ENCODE measurements around the gene SLC13A3. TPM values are rescaled to one million over a fixed set of nuclear protein-coding genes. Genes with fewer than 3 reads are reported as not detected.

The SLC13A3 gene
- total and polyA plus RNA-seq, 3 donors from 2014 or later: 3.2 to 9.1 (median 4.1) TPM

- DNase-seq: no peak
- WGBS, 2 donors: 75 to 82% methylated on average over 10 to 14 of the region's 14 CpGs
- H3K4me3 ChIP-seq: no peak overlapping the region
- H3K36me3 ChIP-seq (ENCODE audit: low read depth, missing control alignments): no peaks in the 10 kb centered on the region
- H3K27ac ChIP-seq: no peak overlapping the region
- no peaks in the 10 kb centered on the region for H3K9me3 ChIP-seq
- H3K27me3 ChIP-seq: no peaks in the 10 kb centered on the region
- intact Hi-C loops (cut with DNase I; ENCODE audit: low total_unique reads): no loop called here
- TF ChIP-seq, protein P1, sequence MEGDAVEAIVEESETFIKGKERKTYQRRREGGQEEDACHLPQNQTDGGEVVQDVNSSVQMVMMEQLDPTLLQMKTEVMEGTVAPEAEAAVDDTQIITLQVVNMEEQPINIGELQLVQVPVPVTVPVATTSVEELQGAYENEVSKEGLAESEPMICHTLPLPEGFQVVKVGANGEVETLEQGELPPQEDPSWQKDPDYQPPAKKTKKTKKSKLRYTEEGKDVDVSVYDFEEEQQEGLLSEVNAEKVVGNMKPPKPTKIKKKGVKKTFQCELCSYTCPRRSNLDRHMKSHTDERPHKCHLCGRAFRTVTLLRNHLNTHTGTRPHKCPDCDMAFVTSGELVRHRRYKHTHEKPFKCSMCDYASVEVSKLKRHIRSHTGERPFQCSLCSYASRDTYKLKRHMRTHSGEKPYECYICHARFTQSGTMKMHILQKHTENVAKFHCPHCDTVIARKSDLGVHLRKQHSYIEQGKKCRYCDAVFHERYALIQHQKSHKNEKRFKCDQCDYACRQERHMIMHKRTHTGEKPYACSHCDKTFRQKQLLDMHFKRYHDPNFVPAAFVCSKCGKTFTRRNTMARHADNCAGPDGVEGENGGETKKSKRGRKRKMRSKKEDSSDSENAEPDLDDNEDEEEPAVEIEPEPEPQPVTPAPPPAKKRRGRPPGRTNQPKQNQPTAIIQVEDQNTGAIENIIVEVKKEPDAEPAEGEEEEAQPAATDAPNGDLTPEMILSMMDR (IDR thresholded peaks at IDR 0.05): no peak
- TF ChIP-seq POLR2A (IDR thresholded peaks at IDR 0.05): no peak
- H3K4me1 ChIP-seq: no peaks in the 10 kb centered on the region
These were observed 10.5 kb downstream of the SLC13A3 start for GRCh38 chr20:46640536-46641311.

DNA sequence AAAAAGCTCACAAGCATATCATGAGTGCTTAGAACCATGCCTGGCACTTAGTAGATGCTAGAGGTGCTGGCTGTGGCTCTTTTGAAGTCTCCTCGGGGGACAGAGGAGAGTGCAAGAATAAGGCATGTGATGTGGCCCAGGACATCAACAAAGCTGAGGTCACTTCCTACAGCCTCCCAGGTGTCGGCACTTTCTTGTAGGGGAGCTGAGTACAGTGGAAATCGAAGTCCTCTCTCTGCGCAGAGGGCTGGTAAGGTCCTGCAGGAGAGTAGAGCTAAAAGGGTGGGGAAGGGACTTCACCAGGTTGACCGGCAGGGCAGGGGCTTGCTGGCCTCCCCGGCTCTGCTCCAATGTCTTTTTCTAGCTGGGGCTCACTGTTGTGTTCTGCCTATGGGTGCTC lies 11.2 kb downstream of the SLC13A3 start:
- no peak overlapping the region for H3K4me3 ChIP-seq
- no peaks in the 10 kb centered on the region for H3K4me1 ChIP-seq
- TF ChIP-seq, protein P1 (IDR thresholded peaks at IDR 0.05): no peak
- intact Hi-C loops (cut with DNase I; ENCODE audit: low total_unique reads): no loop called here
- H3K27me3 ChIP-seq: no peaks in the 10 kb centered on the region
- no peak for DNase-seq
- no peaks in the 10 kb centered on the region for H3K9me3 ChIP-seq
- H3K36me3 ChIP-seq (ENCODE audit: low read depth, missing control alignments): no peaks in the 10 kb centered on the region
- no peak overlapping the region for H3K27ac ChIP-seq
- 86 to 89% methylated on average over 5 to 6 of the region's 6 CpGs for WGBS, 2 donors

DNA sequence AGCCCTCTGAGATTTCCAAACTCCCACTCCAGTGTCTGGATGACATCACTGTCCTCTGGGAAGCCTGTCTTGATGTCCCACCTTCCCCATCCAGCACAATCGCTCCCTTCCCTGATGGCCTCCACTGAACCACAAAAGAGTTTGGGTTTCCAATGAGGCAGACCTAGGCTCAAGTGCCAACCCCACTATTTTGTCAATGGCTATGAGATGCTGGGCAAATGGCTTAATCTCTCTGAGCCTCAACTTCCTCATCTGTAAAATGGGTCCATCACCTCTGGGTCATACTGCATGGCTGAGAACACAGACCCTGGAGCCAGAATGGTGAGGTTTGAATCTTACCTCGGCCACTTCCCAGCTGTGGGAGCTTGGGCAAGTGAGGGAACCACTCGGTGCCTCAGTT lies 11.7 kb downstream of the SLC13A3 start:
- intact Hi-C loops (cut with DNase I; ENCODE audit: low total_unique reads): no loop called here
- WGBS, 2 donors: 90 to 95% methylated on average over 3 of the region's 3 CpGs
- TF ChIP-seq, protein P1 (IDR thresholded peaks at IDR 0.05): no peak
- no peak for TF ChIP-seq POLR2A (IDR thresholded peaks at IDR 0.05)

DNA sequence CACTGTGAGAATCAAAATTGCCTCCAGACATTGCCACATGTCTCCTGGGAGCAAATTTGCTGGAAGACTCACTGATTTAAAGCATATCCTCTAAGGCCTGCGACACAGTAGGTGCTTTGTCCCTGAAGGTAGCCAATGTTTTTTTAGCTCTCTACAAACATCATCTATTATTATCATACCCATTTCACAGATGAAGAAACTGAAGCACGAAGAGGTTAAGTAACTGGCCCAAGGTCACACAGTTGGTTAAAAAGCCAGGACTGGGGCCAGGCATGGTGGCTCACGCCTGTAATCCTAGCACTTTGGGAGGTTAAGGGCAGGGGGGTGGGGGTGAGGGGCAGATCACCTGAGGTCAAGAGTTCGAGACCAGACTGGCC lies 12.4 kb downstream of the SLC13A3 start:
- Histone ChIP-seq H3K4me1 (no peaks in the 10 kb centered on the region), H3K27ac (no peak overlapping the region), H3K27me3 (no peaks in the 10 kb centered on the region), H3K9me3 (no peaks in the 10 kb centered on the region), H3K36me3 (ENCODE audit: low read depth, missing control alignments) (no peaks in the 10 kb centered on the region), H3K4me3 (no peak overlapping the region)
- intact Hi-C loops (cut with DNase I; ENCODE audit: low total_unique reads): no loop called here
- TF ChIP-seq, protein P1 (IDR thresholded peaks at IDR 0.05): no peak
- no peak for TF ChIP-seq POLR2A (IDR thresholded peaks at IDR 0.05)
- DNase-seq: no peak
- 91 to 94% methylated on average over 4 of the region's 4 CpGs for WGBS, 2 donors

More for the DNA sequence above, 11.7 kb downstream of the SLC13A3 start:
- Histone ChIP-seq H3K27me3 (no peaks in the 10 kb centered on the region), H3K9me3 (no peaks in the 10 kb centered on the region), H3K4me3 (no peak overlapping the region), H3K4me1 (no peaks in the 10 kb centered on the region), H3K36me3 (ENCODE audit: low read depth, missing control alignments) (no peaks in the 10 kb centered on the region), H3K27ac (no peak overlapping the region)
- no peak for DNase-seq
